ENCODE measurements around the gene ARHGAP31.

DNA sequence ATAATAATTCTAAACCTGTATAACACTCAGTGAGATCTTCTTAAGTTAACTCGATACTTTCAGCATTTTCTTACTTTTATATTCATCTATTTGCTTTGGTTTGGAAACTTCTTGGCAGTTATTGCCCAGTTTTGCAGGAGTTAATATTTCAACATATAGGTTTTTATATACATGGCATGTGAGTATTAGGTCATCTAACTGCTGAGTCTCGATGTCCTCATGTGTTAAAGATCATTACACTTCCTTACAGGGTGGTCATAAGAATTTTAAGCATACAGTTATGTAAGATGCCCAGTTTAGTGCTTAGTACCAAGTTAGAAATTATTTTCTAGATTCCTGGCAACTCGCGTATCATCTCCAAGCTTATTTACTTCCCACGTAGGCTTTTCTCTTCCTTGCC, 106.3 kb downstream of the ARHGAP31 start:
- no peak for TF ChIP-seq CTCF (conservative IDR thresholded peaks at IDR 0.05)
- TF ChIP-seq EZH2 (IDR thresholded peaks at IDR 0.05; ENCODE audit: low read depth), result no peak
